Type B pancreatic cell (in vitro differentiated cells): ENCODE measurements around the gene SCML2. TPM values are rescaled to one million over a fixed set of nuclear protein-coding genes. Genes with fewer than 3 reads are reported as not detected.
A peak's percentile ranks its signal among the peaks of the same experiment; 100 is the strongest.

Experiments
- DNase-seq: peaks from one replicate; pipeline ENCODE4 v3.0.0; 2021; ENCODE audit warnings: mixed read lengths; ENCODE audit not compliant: unreplicated experiment; ENCODE audit errors: extremely low spot score
- H3K27ac Mint-ChIP-seq: 2 replicates; pipeline ENCODE4 v1.8.0; 2021; ENCODE audit warnings: mild to moderate bottlenecking, mixed read lengths
- H3K27me3 Mint-ChIP-seq: 2 replicates; pipeline ENCODE4 v1.8.0; 2021; ENCODE audit warnings: mixed read lengths
- H3K36me3 Mint-ChIP-seq: 2 replicates; pipeline ENCODE4 v1.8.0; 2021; ENCODE audit warnings: mixed read lengths
- H3K4me1 Mint-ChIP-seq: one replicate; pipeline ENCODE4 v1.8.0; 2021; ENCODE audit warnings: mixed read lengths; ENCODE audit not compliant: unreplicated experiment
- H3K4me3 Mint-ChIP-seq: 2 replicates; pipeline ENCODE4 v1.8.0; 2021; ENCODE audit warnings: mild to moderate bottlenecking, mixed read lengths
- H3K9me3 Mint-ChIP-seq: 2 replicates; pipeline ENCODE4 v1.8.0; 2021; ENCODE audit warnings: mixed read lengths
- total RNA-seq: library from RNA; stranded (reverse); gene quantifications from 2 replicates; pipeline ENCODE4 v1.2.1, GENCODE V29; 2021; ENCODE audit warnings: low replicate concordance
- TF ChIP-seq, protein P1 (sequence below): fragments of 200-600 bp; sonication (generic); conservative IDR thresholded peaks from 2 replicates; pipeline ENCODE4 v1.5.0; 2021; ENCODE audit warnings: antibody characterized with exemption, mild to moderate bottlenecking

SCML2 gene
- total RNA-seq, 1 donor from 2014 or later: 10.8 TPM

DNA sequence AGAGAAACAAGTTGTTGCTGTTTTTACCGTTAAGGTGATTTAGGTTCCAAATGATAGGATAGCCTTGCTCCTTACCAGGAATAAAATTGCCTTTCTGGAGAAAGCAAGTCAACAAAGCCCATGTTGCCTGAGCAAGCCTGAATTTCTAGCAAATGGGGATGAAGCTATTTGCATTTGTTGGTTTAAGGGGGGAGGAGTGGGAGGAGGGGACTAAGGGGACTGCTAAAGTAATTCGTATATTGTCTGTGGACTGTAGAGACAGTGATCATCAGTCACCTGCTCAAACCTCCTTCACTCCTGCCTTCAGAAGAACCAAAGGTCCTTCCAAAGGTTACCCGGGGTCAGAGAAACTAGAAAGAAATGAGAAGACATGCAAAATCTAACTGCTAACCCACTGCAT lies 65.8 kb downstream of the SCML2 start:
- no peak for DNase-seq
- no peak overlapping the region for H3K27ac Mint-ChIP-seq
- H3K4me1 Mint-ChIP-seq: peaks cover 11% of the 10 kb centered on the region
- peak overlapping the region; percentile 28 for H3K4me3 Mint-ChIP-seq
- TF ChIP-seq, protein P1, sequence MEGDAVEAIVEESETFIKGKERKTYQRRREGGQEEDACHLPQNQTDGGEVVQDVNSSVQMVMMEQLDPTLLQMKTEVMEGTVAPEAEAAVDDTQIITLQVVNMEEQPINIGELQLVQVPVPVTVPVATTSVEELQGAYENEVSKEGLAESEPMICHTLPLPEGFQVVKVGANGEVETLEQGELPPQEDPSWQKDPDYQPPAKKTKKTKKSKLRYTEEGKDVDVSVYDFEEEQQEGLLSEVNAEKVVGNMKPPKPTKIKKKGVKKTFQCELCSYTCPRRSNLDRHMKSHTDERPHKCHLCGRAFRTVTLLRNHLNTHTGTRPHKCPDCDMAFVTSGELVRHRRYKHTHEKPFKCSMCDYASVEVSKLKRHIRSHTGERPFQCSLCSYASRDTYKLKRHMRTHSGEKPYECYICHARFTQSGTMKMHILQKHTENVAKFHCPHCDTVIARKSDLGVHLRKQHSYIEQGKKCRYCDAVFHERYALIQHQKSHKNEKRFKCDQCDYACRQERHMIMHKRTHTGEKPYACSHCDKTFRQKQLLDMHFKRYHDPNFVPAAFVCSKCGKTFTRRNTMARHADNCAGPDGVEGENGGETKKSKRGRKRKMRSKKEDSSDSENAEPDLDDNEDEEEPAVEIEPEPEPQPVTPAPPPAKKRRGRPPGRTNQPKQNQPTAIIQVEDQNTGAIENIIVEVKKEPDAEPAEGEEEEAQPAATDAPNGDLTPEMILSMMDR: no peak
- no peaks in the 10 kb centered on the region for H3K27me3 Mint-ChIP-seq
- no peaks in the 10 kb centered on the region for H3K36me3 Mint-ChIP-seq
- no peaks in the 10 kb centered on the region for H3K9me3 Mint-ChIP-seq

DNA sequence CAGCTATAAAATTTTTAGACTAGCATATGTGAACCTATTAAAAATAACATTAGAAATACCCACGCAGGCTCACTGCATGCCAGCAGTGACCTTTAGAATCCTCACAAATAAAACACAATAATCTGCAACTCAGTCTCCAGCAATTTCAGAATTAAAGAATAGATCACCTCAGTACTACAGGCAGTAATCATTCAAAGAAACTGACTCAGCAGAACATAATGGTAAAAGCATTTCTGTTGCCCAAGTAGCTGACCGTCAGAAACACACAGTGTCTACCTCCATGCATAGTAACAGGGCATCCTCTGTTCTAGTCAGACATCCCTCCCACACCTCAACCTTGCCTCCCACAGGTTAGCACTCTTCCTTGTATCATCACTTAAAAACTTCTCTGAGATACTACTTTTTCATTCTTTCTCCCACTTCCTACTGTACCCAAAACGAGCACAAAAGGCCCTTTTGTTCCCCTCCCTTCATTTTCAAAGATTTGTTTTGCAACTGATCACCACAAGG lies 68.1 kb downstream of the SCML2 start:
- DNase-seq: no peak
- Mint-ChIP-seq H3K27ac (no peak overlapping the region), H3K9me3 (peaks cover 4% of the 10 kb centered on the region), H3K4me1 (peaks cover 11% of the 10 kb centered on the region), H3K36me3 (no peaks in the 10 kb centered on the region), H3K27me3 (no peaks in the 10 kb centered on the region), H3K4me3 (peak overlapping the region; percentile 46)
- TF ChIP-seq, protein P1: no peak

DNA sequence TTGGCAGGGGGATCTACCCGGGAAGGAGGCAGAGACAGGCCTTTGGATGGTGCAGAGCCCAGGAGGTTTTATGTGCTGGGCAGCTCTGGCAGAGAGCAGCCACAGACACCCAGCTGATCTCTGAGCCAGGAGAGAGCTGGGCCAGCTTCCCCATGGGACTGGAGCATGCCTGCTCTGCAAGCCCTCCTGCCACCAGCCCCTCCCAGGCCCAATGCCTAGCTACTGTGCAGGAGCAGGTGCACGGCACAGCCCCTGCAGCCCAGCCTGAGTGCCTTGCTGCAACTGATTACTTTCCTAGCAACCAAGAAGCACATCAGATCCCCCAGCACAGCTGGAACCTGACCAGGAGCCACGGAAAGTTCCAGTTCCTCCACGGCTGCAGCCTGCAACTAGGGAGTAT lies 76.0 kb downstream of the SCML2 start:
- H3K9me3 Mint-ChIP-seq: peaks cover 22% of the 10 kb centered on the region

DNA sequence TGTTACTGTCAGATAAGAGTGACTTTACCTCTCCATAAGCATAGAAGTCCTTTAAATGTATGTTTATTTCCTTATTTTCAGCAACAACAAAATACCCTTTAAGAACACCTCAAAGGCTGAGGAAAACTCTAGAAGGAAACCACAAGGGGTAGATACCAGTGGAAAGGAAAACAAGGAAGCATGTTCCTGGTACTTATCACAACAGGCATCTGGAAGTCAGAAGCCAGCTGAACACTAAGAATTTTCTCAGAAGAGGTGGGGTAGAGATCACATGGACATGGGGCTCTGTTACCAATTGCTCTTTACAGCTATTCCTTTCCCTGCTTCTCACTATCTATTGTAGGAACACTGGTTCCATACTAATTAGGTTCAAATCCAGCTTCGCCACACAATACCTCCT lies 82.3 kb downstream of the SCML2 start:
- Mint-ChIP-seq H3K36me3 (peaks cover 13% of the 10 kb centered on the region), H3K4me3 (no peak overlapping the region), H3K9me3 (peaks cover 14% of the 10 kb centered on the region), H3K27ac (no peak overlapping the region), H3K27me3 (no peaks in the 10 kb centered on the region), H3K4me1 (no peaks in the 10 kb centered on the region)
- no peak for DNase-seq
- TF ChIP-seq, protein P1: no peak

More for the DNA sequence above, 76.0 kb downstream of the SCML2 start:
- Mint-ChIP-seq H3K27ac (no peak overlapping the region), H3K36me3 (peaks cover 17% of the 10 kb centered on the region), H3K4me3 (no peak overlapping the region), H3K27me3 (no peaks in the 10 kb centered on the region), H3K4me1 (no peaks in the 10 kb centered on the region)
- no peak for DNase-seq
- TF ChIP-seq, protein P1: no peak

DNA sequence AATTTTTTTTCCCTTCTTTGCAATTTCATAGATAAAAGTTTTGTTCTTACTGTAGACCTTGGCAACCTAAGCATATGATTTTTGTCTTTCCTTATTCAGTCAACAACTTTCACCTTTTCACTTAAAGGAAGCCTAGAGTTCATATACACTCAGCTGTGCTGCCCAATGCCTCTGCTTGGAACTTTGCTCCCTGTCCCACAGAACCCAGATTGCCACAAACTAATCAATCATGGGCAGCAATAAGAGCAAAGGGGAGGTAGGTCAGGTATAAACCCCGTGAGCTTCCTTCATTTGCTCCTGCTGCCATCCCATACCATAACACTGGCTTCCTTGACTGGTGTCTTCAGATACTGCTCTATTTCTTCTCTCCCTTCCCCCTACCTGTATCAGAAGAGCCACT lies 82.8 kb downstream of the SCML2 start:
- DNase-seq: no peak
- Mint-ChIP-seq H3K36me3 (peaks cover 13% of the 10 kb centered on the region), H3K4me3 (no peak overlapping the region), H3K4me1 (no peaks in the 10 kb centered on the region), H3K27me3 (no peaks in the 10 kb centered on the region), H3K27ac (no peak overlapping the region), H3K9me3 (peaks cover 17% of the 10 kb centered on the region)
- TF ChIP-seq, protein P1: no peak

DNA sequence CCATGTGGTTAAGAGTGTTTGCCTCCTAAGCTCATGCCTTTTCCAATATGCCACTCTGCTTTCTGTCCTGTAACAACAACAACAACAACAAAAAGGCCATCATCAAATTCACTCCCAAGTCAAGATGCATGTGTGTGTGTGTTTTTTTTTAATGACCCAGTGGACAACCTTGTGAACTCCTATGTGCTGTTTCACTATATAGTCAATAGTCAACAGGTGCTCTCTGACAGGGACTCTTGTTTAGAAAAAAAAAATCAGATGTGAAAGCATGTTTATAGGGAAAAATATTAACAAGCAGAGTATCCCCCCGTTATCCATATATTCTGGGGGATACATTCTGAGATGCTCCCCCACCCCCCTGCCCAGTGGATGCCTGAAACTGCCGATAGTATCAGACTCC lies 83.2 kb downstream of the SCML2 start:
- no peak for DNase-seq
- Mint-ChIP-seq H3K4me3 (no peak overlapping the region), H3K27ac (no peak overlapping the region), H3K36me3 (peaks cover 10% of the 10 kb centered on the region), H3K4me1 (no peaks in the 10 kb centered on the region), H3K9me3 (peaks cover 17% of the 10 kb centered on the region), H3K27me3 (no peaks in the 10 kb centered on the region)
- TF ChIP-seq, protein P1: no peak
